Activated T-helper 17 cell treated with anti-CD3 and anti-CD28 coated beads, Interleukin-2, amount 50 U/mL, for 72 hours (primary cell): ENCODE results near the gene CIC. TPM values are rescaled to one million over a fixed set of nuclear protein-coding genes. Genes with fewer than 3 reads are reported as not detected.
A peak's percentile ranks its signal among the peaks of the same experiment; 100 is the strongest.

Source experiments
- ATAC-seq: fragments of 150-1000 bp; cut with Tn5 transposase; replicated peaks from 2 replicates; pipeline ENCODE4 v1.10.0; 2021; ENCODE audit warnings: mild to moderate bottlenecking, moderate library complexity
- H3K27ac Mint-ChIP-seq: one replicate; pipeline ENCODE4 v1.8.0; 2022; ENCODE audit warnings: mixed read lengths
- H3K27me3 Mint-ChIP-seq: one replicate; pipeline ENCODE4 v1.8.0; 2022; ENCODE audit warnings: mixed read lengths
- H3K36me3 Mint-ChIP-seq: one replicate; pipeline ENCODE4 v1.8.0; 2022; ENCODE audit warnings: low read depth, mild to moderate bottlenecking, mixed read lengths
- H3K4me1 Mint-ChIP-seq: one replicate; pipeline ENCODE4 v1.8.0; 2022; ENCODE audit warnings: mixed read lengths
- H3K4me3 Mint-ChIP-seq: one replicate; pipeline ENCODE4 v1.8.0; 2022; ENCODE audit warnings: mild to moderate bottlenecking, mixed read lengths
- H3K9me3 Mint-ChIP-seq: one replicate; pipeline ENCODE4 v1.8.0; 2022; ENCODE audit warnings: mixed read lengths
- total RNA-seq, 2 donors: library from RNA; stranded (reverse); gene quantifications; one replicate each; pipeline ENCODE4 v1.2.3, GENCODE V29; 2022

Gene CIC
- total RNA-seq, 2 donors from 2014 or later: 85.4 to 165 TPM

DNA sequence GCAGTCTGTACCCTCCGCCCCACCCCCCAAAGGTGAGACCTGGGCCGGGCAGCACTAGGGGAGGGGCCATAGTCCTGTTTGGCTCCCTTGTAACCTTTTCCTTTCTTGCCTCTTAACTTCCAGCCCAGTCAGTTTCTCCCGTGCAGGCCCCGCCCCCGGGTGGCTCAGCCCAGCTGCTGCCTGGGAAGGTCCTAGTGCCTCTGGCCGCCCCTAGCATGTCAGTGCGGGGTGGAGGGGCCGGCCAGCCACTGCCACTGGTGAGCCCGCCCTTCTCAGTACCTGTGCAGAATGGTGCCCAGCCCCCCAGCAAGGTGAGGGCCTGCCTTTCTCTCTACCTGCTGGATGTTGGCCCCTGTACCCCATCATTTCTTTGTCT lies 22.4 kb downstream of the CIC start:
- Mint-ChIP-seq H3K36me3 (peaks cover 83% of the 10 kb centered on the region), H3K27me3 (no peaks in the 10 kb centered on the region), H3K27ac (no peak overlapping the region), H3K4me3 (no peak overlapping the region), H3K4me1 (peaks cover 7% of the 10 kb centered on the region), H3K9me3 (no peaks in the 10 kb centered on the region)
- no peak for ATAC-seq

DNA sequence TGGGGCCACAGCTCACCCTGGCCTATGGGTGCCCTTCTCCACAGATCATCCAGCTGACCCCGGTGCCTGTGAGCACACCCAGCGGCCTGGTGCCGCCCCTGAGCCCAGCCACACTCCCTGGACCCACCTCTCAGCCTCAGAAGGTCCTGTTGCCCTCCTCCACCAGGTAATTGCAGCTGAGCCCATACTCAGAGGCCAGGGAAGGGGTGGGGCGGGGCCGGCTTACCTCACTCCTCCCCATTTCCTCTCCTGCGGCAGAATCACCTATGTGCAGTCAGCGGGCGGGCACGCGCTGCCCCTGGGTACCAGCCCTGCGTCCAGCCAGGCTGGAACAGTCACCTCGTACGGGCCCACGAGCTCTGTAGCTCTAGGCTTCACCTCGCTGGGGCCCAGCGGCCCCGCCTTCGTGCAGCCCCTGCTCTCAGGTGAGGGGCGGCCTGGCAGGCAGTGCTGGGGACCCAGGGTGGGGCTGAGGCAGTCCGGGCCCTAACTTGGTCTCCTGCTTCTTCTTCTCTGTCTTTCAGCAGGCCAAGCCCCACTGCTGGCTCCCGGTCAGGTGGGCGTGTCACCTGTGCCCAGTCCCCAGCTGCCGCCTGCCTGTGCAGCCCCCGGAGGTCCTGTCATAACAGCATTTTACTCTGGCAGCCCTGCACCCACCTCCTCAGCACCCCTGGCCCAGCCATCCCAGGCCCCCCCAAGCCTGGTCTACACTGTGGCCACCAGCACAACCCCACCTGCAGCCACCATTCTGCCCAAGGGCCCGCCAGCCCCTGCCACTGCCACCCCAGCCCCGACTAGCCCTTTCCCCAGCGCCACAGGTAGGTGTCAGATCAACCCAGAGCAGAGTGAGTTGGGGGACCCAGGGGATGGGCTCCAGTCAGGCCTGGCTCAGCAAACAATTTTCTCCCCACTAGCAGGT lies 23.2 kb downstream of the CIC start:
- H3K27me3 Mint-ChIP-seq: no peaks in the 10 kb centered on the region
- peaks cover 7% of the 10 kb centered on the region for H3K4me1 Mint-ChIP-seq
- no peak overlapping the region for H3K27ac Mint-ChIP-seq
- H3K9me3 Mint-ChIP-seq: no peaks in the 10 kb centered on the region
- peaks cover 78% of the 10 kb centered on the region for H3K36me3 Mint-ChIP-seq
- H3K4me3 Mint-ChIP-seq: no peak overlapping the region
- no peak for ATAC-seq

DNA sequence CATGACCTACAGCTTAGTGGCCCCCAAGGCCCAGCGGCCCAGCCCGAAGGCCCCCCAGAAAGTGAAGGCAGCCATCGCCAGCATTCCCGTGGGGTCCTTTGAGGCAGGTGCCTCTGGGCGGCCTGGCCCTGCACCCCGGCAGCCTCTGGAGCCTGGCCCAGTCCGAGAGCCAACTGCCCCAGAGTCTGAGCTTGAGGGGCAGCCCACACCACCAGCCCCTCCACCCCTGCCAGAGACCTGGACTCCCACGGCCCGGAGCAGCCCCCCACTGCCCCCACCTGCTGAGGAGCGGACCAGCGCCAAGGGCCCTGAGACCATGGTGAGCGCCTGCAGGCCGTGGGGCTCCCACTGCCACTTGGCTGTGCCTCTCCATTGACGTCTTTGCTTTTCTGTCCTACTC lies 23.9 kb downstream of the CIC start:
- Mint-ChIP-seq H3K27ac (no peak overlapping the region), H3K4me1 (peaks cover 7% of the 10 kb centered on the region), H3K27me3 (no peaks in the 10 kb centered on the region), H3K4me3 (no peak overlapping the region), H3K9me3 (no peaks in the 10 kb centered on the region), H3K36me3 (peaks cover 71% of the 10 kb centered on the region)
- no peak for ATAC-seq

DNA sequence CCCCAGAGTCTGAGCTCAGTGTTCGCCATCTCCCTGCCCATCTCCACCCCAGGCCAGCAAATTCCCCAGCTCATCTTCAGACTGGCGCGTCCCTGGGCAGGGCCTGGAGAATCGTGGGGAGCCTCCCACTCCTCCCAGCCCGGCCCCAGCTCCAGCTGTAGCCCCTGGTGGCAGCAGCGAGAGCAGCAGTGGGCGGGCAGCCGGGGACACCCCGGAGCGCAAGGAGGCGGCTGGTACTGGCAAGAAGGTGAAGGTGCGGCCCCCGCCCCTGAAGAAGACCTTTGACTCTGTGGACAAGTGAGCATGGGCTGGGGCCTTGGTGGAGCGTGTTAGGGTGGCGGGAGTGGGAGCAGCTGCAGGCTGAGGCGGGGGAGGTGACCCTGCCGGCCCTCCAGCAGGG lies 24.5 kb downstream of the CIC start:
- Mint-ChIP-seq H3K36me3 (peaks cover 65% of the 10 kb centered on the region), H3K4me3 (no peak overlapping the region), H3K27me3 (no peaks in the 10 kb centered on the region), H3K9me3 (no peaks in the 10 kb centered on the region), H3K27ac (no peak overlapping the region), H3K4me1 (peaks cover 7% of the 10 kb centered on the region)
- no peak for ATAC-seq

DNA sequence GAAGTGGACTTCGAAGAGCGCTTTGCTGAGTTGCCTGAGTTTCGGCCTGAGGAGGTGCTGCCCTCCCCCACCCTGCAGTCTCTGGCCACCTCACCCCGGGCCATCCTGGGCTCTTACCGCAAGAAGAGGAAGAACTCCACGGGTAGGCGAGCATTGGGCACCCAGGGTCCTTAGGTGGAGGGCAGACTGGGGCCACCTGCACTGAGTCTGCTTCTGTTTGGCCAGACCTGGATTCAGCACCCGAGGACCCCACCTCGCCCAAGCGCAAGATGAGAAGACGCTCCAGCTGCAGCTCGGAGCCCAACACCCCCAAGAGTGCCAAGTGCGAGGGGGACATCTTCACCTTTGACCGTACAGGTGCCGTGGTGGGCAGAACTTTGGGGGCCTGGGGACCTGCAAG lies 24.9 kb downstream of the CIC start:
- no peak overlapping the region for H3K27ac Mint-ChIP-seq
- H3K36me3 Mint-ChIP-seq: peaks cover 61% of the 10 kb centered on the region
- no peaks in the 10 kb centered on the region for H3K9me3 Mint-ChIP-seq
- no peaks in the 10 kb centered on the region for H3K27me3 Mint-ChIP-seq
- peaks cover 7% of the 10 kb centered on the region for H3K4me1 Mint-ChIP-seq
- ATAC-seq: no peak
- no peak overlapping the region for H3K4me3 Mint-ChIP-seq

DNA sequence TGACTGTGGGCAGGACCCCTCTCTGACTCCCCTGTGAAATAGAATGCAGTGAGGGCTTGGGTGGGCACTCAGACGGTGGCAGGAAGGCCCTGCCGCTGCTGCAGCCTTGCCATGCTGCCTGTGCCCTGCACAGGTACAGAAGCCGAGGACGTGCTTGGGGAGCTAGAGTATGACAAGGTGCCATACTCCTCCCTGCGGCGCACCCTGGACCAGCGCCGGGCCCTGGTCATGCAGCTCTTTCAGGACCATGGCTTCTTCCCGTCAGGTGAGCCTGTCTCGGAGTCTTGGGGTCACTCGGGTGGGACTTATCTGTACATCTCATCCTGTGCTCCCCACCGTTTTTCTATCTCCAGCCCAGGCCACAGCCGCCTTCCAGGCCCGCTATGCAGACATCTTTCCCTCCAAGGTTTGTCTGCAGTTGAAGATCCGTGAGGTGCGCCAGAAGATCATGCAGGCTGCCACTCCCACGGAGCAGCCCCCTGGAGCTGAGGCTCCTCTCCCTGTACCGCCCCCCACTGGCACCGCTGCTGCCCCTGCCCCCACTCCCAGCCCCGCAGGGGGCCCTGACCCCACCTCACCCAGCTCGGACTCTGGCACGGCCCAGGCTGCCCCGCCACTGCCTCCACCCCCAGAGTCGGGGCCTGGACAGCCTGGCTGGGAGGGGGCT lies 25.6 kb downstream of the CIC start:
- H3K27me3 Mint-ChIP-seq: no peaks in the 10 kb centered on the region
- peaks cover 7% of the 10 kb centered on the region for H3K4me1 Mint-ChIP-seq
- ATAC-seq: no peak
- no peak overlapping the region for H3K4me3 Mint-ChIP-seq
- peaks cover 55% of the 10 kb centered on the region for H3K36me3 Mint-ChIP-seq
- H3K27ac Mint-ChIP-seq: no peak overlapping the region
- H3K9me3 Mint-ChIP-seq: no peaks in the 10 kb centered on the region

DNA sequence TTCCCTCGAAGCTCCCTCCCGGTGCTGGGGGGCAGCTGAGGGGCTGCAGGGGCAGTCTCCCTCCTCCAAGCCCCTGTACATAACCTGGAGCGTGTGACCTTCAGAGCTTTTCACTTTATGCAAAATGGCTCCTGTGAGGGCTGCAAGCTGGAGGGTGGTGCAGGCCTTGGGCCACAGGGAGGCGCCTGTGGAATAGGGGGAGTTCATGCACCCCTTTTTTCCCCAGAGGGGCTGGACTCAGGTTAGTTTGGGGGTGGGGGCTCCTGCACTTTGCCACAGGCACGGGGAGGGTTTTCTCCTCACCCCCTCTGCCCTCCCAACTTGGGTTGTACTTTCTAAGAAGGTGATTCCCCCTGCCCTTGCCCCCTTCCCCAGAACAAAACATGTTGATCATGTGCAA lies 26.3 kb downstream of the CIC start:
- ATAC-seq: no peak
- Mint-ChIP-seq H3K4me3 (no peak overlapping the region), H3K4me1 (peaks cover 7% of the 10 kb centered on the region), H3K9me3 (no peaks in the 10 kb centered on the region), H3K36me3 (peaks cover 51% of the 10 kb centered on the region), H3K27me3 (no peaks in the 10 kb centered on the region), H3K27ac (no peak overlapping the region)

DNA sequence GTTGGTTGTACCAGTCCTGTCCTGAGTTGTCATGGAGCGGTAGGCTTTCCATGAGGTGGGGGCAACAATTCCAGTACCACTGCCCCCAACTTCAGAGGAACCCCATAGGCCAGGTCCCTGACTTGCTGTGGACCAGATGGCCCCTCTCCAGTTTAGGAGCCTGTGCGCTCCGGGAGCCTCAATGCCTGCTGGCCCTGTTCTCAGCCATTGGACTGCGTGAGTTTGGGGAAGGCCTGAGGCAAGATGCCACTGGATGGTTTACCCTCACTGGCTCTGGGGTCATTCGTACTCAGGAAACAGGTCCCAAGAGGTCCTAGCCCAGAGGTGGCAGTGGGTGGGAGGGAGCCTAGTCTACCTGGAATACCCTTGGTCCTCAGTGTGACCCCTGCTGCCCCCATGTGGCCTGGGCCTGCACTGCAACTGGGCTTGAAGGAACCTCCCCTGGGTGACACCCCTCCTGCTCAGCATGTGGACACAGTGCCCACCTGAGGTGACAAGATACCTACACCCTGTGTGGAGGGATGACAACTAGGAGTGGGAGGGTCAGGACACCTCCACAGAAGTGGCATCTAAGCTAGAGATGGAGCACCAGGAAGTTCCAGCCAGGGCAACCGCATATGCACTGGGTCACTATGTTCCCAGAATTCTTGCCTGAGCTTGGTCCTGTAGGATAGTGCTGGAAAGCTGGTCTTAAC lies 26.9 kb downstream of the CIC start:
- Mint-ChIP-seq H3K4me3 (no peak overlapping the region), H3K9me3 (no peaks in the 10 kb centered on the region), H3K36me3 (peaks cover 47% of the 10 kb centered on the region), H3K4me1 (peaks cover 7% of the 10 kb centered on the region), H3K27ac (no peak overlapping the region), H3K27me3 (no peaks in the 10 kb centered on the region)
- peak; percentile 81 for ATAC-seq

DNA sequence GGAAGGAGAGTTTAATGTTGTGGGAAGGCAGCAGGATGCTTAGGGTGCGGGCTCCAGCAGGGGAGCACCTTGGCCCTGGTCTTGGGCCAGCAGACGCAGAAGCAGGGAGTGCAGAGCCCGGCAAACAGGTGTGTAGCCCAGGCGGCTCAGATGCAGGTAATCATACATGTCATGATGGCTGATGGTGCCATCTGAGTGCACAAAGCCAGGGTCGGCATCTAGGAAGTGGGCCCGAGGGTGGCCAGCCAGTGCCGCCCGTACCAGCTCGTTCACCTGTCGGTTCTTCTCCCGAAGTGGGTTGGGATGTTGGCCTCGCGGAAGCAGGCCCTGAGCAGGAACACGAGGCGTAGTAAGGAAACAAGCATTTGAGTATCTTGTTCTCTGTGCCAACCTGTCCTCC lies 28.0 kb downstream of the CIC start:
- no peaks in the 10 kb centered on the region for H3K4me1 Mint-ChIP-seq
- no peaks in the 10 kb centered on the region for H3K27me3 Mint-ChIP-seq
- no peaks in the 10 kb centered on the region for H3K9me3 Mint-ChIP-seq
- no peak for ATAC-seq
- H3K36me3 Mint-ChIP-seq: peaks cover 37% of the 10 kb centered on the region
- H3K4me3 Mint-ChIP-seq: no peak overlapping the region
- H3K27ac Mint-ChIP-seq: no peak overlapping the region

DNA sequence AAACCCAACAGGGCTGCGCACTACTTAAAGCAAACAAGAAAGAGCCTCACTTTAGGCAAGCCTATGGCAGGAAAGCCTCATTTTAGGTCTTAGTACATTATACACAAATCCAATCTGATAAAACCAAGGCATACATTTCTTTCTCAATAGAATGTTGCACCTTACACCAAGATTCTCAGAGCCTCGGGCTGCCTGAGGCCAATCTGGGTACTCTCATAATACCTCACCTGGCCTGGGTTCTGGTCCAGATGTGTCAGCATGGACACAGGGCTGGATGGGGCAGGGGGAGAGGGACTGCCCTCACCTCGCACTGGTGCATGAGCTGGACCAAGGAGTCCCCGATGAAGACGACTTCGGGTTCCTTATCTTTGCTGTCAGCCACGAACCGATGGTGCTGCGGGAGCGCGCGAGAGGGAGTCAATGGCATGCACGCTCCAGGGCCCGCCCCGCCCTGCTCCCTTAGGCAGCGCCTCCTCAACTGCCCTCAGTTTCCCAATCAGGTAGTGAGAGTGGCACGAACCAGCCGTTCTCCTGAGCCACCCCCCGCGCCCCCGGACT lies 32.7 kb downstream of the CIC start, which contains the start of gene PRR19:
Gene PRR19, plus strand, starts transcription at position 487 of the 558 bp plus-strand sequence. CDS start 7,453 bp downstream, outside the sequence.
- peak; percentile 53 for ATAC-seq
- peaks cover 12% of the 10 kb centered on the region for H3K4me1 Mint-ChIP-seq
- peak within 1 kb of the TSS; percentile 89 for H3K4me3 Mint-ChIP-seq
- no peaks in the 10 kb centered on the region for H3K27me3 Mint-ChIP-seq
- H3K36me3 Mint-ChIP-seq: peaks cover 4% of the 10 kb centered on the region
- H3K27ac Mint-ChIP-seq: peak within 1 kb of the TSS; percentile 82
- H3K9me3 Mint-ChIP-seq: no peaks in the 10 kb centered on the region

DNA sequence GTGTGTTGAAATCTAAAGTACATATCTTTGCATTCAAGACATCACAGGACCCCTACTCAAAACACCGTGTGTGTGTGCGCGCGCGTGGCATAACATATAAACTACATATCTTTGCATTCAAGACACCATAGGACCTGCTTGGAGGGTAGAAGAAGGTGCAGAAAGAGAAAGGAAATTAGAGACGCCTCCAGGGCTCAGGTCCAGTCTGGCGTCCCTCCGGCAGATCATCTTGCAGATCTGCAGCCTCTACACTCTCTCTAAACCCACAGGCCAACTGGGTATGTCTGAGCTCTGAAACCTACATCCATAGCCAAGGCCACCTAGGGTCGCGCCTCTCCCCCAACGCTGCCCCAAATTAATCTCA lies 34.0 kb downstream of the CIC start:
- H3K4me3 Mint-ChIP-seq: peak overlapping the region; percentile 89
- no peaks in the 10 kb centered on the region for H3K27me3 Mint-ChIP-seq
- H3K36me3 Mint-ChIP-seq: peaks cover 4% of the 10 kb centered on the region
- H3K27ac Mint-ChIP-seq: peak overlapping the region; percentile 82
- H3K4me1 Mint-ChIP-seq: peaks cover 12% of the 10 kb centered on the region
- no peak for ATAC-seq
- H3K9me3 Mint-ChIP-seq: no peaks in the 10 kb centered on the region

DNA sequence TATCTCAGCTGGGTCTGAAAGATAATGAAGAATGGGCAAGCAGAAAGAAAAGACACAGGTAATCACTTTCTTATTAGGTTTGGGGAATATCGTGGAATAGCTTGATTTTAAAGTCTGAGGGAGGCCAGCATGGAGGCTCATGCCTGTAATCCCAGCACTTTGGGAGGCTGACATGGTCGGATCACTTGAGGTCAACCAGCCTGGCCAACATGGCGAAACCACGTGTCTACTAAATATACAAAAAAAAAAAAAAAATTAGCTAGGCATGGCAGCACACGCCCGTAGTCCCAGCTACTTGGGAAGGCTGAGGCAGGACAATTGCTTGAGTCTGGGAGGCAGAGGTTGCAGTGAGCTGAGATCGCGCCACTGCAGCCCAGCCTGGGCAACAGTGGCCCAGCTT lies 34.8 kb downstream of the CIC start:
- ATAC-seq: no peak
- no peaks in the 10 kb centered on the region for H3K27me3 Mint-ChIP-seq
- peak overlapping the region; percentile 89 for H3K4me3 Mint-ChIP-seq
- no peaks in the 10 kb centered on the region for H3K9me3 Mint-ChIP-seq
- H3K27ac Mint-ChIP-seq: peak overlapping the region; percentile 82
- peaks cover 12% of the 10 kb centered on the region for H3K4me1 Mint-ChIP-seq
- H3K36me3 Mint-ChIP-seq: peaks cover 4% of the 10 kb centered on the region

DNA sequence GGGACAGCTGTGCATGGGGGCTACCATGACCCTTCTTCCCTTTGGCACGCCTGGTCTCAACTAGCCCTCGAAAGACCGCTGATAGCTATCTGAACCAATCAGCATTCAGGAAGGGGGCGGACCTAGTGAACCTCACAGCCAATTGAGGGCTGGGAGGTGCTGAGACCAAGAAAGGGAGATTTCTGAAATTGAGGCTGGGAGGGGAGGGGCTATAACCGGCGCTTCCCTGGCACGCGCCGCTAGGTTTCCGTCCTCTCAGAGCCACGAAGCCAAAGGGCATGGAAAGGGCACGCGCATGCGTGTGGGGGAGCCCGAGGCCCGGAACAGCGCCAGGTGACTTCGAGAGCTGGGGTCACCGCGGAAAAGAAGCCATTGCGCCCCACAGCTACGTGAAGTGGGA lies 37.6 kb downstream of the CIC start:
- no peaks in the 10 kb centered on the region for H3K9me3 Mint-ChIP-seq
- no peak for ATAC-seq
- H3K4me1 Mint-ChIP-seq: peaks cover 12% of the 10 kb centered on the region
- no peaks in the 10 kb centered on the region for H3K36me3 Mint-ChIP-seq
- no peak overlapping the region for H3K27ac Mint-ChIP-seq
- no peaks in the 10 kb centered on the region for H3K27me3 Mint-ChIP-seq
- no peak overlapping the region for H3K4me3 Mint-ChIP-seq

DNA sequence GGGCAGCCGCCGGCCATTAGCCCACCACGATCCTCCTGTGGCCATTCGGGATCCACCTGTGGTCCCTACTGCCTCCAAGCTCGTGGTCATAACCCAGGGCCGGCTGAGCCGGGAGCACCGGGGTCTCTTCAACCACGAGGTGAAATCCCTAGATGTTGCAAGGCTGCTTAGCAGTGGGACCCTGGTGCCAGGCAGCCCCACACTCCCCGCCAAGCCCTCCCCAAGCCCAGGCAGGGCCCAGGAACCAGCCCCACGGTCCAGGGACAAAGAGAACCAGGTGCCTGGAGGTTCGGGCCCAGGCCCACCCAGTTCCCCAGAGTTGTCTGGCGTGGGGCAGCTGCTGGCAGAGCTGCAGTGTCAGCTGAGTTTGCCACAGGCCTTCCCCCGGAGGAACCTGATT lies 40.6 kb downstream of the CIC start:
- no peak overlapping the region for H3K27ac Mint-ChIP-seq
- no peaks in the 10 kb centered on the region for H3K36me3 Mint-ChIP-seq
- no peak for ATAC-seq
- H3K4me1 Mint-ChIP-seq: no peaks in the 10 kb centered on the region
- no peaks in the 10 kb centered on the region for H3K9me3 Mint-ChIP-seq
- no peak overlapping the region for H3K4me3 Mint-ChIP-seq
- H3K27me3 Mint-ChIP-seq: peaks cover 21% of the 10 kb centered on the region
